ENCODE results near the gene MED13L. TPM values are rescaled to one million over a fixed set of nuclear protein-coding genes. Genes with fewer than 3 reads are reported as not detected.

The MED13L gene
- total and polyA plus RNA-seq, 2 of the 8 experiments (the other 6 are each of a cell fraction or from before 2014, with no cell fraction given): 15.9 to 51.7 TPM

- ChIA-PET POLR2A (ENCODE audit: partially characterized antibody) (interaction anchor here (0.6 kb wide), 2 partner anchors 153 to 286 kb away, joined by 4 to 5 read pairs; no protein-coding TSS in a partner anchor), CTCF (ENCODE audit: partially characterized antibody) (no interaction called here)
- Histone ChIP-seq H3K23me2 (ENCODE audit: low read depth, low read length) (peaks cover 10% of the 10 kb centered on the region; the same call in 1 of the 2 replicates), H3K4ac (replicated peaks; ENCODE audit: insufficient read length, low read depth, low read length) (no peak overlapping the region), H3K14ac (ENCODE audit: insufficient read length) (no peak overlapping the region), H2AK5ac (ENCODE audit: low read depth, low read length) (no peak overlapping the region), H4K91ac (replicated peaks; ENCODE audit: insufficient read length, low read length) (no peak overlapping the region), H2BK12ac (ENCODE audit: low read depth, low read length) (no peak overlapping the region), H2AFZ (ENCODE audit: low read length) (no peak overlapping the region), H2BK15ac (ENCODE audit: low read length) (no peak overlapping the region), H3K79me1 (ENCODE audit: low read depth, low read length) (no peaks in the 10 kb centered on the region), H4K20me1 (replicated peaks in 1 of 2; ENCODE audit: control insufficient read depth in 1 of 2, insufficient read depth in 2 of 2, low read length in 2 of 2) (peaks cover 2 to 7% of the 10 kb centered on the region in 2 experiments), H4K5ac (ENCODE audit: insufficient read length, low read depth, low read length) (no peak overlapping the region), H3K27ac (ENCODE audit: low read depth, low read length) (no peak overlapping the region), H2BK5ac (ENCODE audit: low read depth, low read length) (no peak overlapping the region), H3K23ac (ENCODE audit: insufficient read length) (no peak overlapping the region), H4K8ac (ENCODE audit: extremely low read depth, insufficient read depth, low read length) (no peak overlapping the region), H2BK120ac (replicated peaks; ENCODE audit: low read depth, low read length) (no peak overlapping the region), H3K27me3 (replicated peaks in 1 of 4; ENCODE audit: control insufficient read depth in 3 of 4, extremely low read depth in 1 of 4, insufficient read depth in 3 of 4, low read length in 3 of 4) (no peaks in the 10 kb centered on the region), H3K18ac (ENCODE audit: extremely low read depth, low read length) (no peak overlapping the region), H3K4me3 (ENCODE audit: extremely low read depth in 1 of 4, insufficient read depth in 2 of 4, low read depth in 3 of 4, low read length in 4 of 4) (peak overlapping the region in 1 of 4 experiments; percentile 93; a peak in 1 of 8 replicates), H3K79me2 (ENCODE audit: control insufficient read depth in 1 of 2, insufficient read depth in 2 of 2, low read length in 2 of 2) (peaks cover 12 to 76% of the 10 kb centered on the region in 2 experiments; a peak in 3 of 4 replicates), H3K36me3 (ENCODE audit: control insufficient read depth in 2 of 4, insufficient read depth in 4 of 4, low read length in 3 of 4) (no peaks in the 10 kb centered on the region), H3K56ac (replicated peaks; ENCODE audit: insufficient read length, low read depth, low read length) (no peak overlapping the region), H3K9ac (replicated peaks in 1 of 4; ENCODE audit: extremely low read depth in 1 of 4, low read depth in 3 of 4, low read length in 3 of 4) (no peak overlapping the region), H3K4me2 (ENCODE audit: insufficient read depth in 1 of 2, low read depth in 2 of 2, low read length in 2 of 2) (no peak overlapping the region), H3K4me1 (replicated peaks in 1 of 4; ENCODE audit: control insufficient read depth in 3 of 4, insufficient read depth in 4 of 4, low read length in 3 of 4) (peaks cover 0 to 8% (median 1%) of the 10 kb centered on the region in 4 experiments; a peak in 3 of 7 replicates), H2BK20ac (ENCODE audit: low read length) (no peak overlapping the region), H3K9me3 (ENCODE audit: insufficient read depth in 2 of 2, low read depth in 1 of 2, low read length in 1 of 2) (no peaks in the 10 kb centered on the region)
- DNase-seq (ENCODE audit: low read depth in 1 of 2, low spot score in 2 of 2) (no peak), FAIRE-seq (no peak)
- TF ChIP-seq JUND (IDR thresholded peaks at IDR 0.05; ENCODE audit: low read length) (no peak), HDAC2 (IDR thresholded peaks at IDR 0.05; ENCODE audit: borderline replicate concordance in 1 of 2, low read depth in 2 of 2, low read length in 2 of 2) (no peak), CEBPB (IDR thresholded peaks at IDR 0.05; ENCODE audit: low read depth, low read length) (peak; percentile 78), CTBP2 (IDR thresholded peaks at IDR 0.05; ENCODE audit: borderline replicate concordance, insufficient read depth, insufficient read length, low read length) (no peak)
- WGBS, 2 experiments (ENCODE audit: extremely low coverage in 1 of 2, insufficient coverage in 1 of 2, insufficient read length in 1 of 2, insufficient replicate concordance in 2 of 2, low coverage in 1 of 2, low lambda C conversion rate in 2 of 2, missing lambda C conversion rate in 1 of 2): 80% methylated on average over 4 of the region's 4 CpGs; no CpG with 5 or more reads in 1 of the 2 experiments
Observed at GRCh38 chr12:116273813-116274550, 3.5 kb downstream of the MED13L start.
